ENCODE results near the gene FRMPD1. TPM values are rescaled to one million over a fixed set of nuclear protein-coding genes. Genes with fewer than 3 reads are reported as not detected.

The FRMPD1 gene
- total and polyA plus RNA-seq, 9 donors = 0.01 to 0.46 (median 0.26) TPM; not detected in 4

DNA sequence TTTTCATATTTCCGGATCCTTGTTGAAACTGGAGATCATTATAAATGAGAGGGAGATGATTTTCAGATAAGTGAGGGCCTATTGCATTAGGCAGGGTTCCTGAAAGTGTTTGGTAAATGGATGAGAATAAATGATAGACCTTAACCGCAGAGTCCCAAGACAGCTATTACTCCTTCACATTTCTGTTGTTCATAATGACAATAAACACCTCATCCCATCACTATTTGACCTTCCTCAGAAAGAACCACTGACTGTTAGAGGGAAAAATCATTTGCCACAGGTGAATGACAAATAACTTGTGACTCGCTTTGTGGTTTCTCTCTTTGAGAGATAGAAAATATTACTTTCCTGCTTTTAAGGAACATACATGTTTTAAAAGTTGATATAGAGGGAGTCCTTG is 55.5 kb downstream of the FRMPD1 start:
- intact Hi-C loops (cut with DNase I) = no loop called here
- 83 to 88% (median 85%) methylated on average over 3 of the region's 3 CpGs for WGBS, 3 donors
- H3K9me3 ChIP-seq = no peaks in the 10 kb centered on the region
- no peaks in the 10 kb centered on the region for H3K4me1 ChIP-seq (ENCODE audit: insufficient read depth)
- H3K27ac ChIP-seq = no peak overlapping the region
- H3K4me3 ChIP-seq = no peak overlapping the region
- TF ChIP-seq POLR2A (IDR thresholded peaks at IDR 0.05) (no peak), EP300 (IDR thresholded peaks at IDR 0.05) (no peak)
- TF ChIP-seq, protein P1, sequence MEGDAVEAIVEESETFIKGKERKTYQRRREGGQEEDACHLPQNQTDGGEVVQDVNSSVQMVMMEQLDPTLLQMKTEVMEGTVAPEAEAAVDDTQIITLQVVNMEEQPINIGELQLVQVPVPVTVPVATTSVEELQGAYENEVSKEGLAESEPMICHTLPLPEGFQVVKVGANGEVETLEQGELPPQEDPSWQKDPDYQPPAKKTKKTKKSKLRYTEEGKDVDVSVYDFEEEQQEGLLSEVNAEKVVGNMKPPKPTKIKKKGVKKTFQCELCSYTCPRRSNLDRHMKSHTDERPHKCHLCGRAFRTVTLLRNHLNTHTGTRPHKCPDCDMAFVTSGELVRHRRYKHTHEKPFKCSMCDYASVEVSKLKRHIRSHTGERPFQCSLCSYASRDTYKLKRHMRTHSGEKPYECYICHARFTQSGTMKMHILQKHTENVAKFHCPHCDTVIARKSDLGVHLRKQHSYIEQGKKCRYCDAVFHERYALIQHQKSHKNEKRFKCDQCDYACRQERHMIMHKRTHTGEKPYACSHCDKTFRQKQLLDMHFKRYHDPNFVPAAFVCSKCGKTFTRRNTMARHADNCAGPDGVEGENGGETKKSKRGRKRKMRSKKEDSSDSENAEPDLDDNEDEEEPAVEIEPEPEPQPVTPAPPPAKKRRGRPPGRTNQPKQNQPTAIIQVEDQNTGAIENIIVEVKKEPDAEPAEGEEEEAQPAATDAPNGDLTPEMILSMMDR (IDR thresholded peaks at IDR 0.05) = no peak
- no peaks in the 10 kb centered on the region for H3K36me3 ChIP-seq
- DNase-seq = no peak
- H3K27me3 ChIP-seq = no peaks in the 10 kb centered on the region

DNA sequence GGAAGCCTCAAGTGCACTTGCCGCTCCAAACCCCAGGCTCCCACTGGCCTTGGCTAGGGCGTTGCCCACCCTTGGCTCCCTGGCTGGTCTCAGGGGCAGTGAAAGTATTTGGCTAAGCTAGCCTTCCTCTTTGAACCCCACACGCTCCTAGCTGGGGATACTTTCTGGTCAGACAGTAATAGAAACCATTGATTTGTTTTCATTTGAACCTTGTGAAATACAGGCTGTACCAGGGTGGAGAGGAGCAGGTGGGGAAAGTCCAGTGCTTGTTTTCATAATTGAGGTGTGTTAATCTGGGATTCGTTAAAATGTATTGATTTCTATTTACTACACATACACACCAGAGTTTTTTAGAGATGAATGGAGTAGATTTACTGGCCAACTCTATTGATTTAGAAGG is 57.0 kb downstream of the FRMPD1 start:
- 77 to 92% (median 78%) methylated on average over 4 of the region's 4 CpGs for WGBS, 3 donors
- Histone ChIP-seq H3K27ac (no peak overlapping the region), H3K9me3 (no peaks in the 10 kb centered on the region), H3K4me3 (no peak overlapping the region), H3K36me3 (no peaks in the 10 kb centered on the region), H3K27me3 (no peaks in the 10 kb centered on the region), H3K4me1 (ENCODE audit: insufficient read depth) (no peaks in the 10 kb centered on the region)
- intact Hi-C loops (cut with DNase I) = no loop called here
- TF ChIP-seq POLR2A (IDR thresholded peaks at IDR 0.05) (no peak), EP300 (IDR thresholded peaks at IDR 0.05) (no peak)
- TF ChIP-seq, protein P1 (IDR thresholded peaks at IDR 0.05) = no peak
- DNase-seq = no peak

DNA sequence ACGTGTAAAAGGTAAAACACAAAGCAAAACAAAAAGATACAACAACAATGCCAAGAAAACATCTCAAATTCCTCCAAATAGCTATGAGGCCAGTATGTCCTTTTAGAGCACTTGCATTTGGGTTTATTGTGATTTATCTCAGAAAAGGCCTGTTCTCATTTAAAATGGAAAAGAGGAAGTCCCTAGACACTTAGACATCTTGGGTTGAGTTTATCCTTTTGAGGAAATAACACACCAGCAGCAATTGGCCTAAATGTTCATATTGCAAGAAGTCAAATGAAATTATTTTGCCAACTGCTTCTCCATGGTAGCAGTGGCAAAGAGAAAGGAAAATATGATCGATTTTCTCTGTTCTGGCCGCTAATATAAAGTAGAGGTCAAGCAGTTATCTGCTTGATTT is 59.3 kb downstream of the FRMPD1 start:
- no peaks in the 10 kb centered on the region for H3K9me3 ChIP-seq
- no peak overlapping the region for H3K27ac ChIP-seq
- 65 to 90% (median 85%) methylated on average over 3 of the region's 3 CpGs for WGBS, 3 donors
- no peak for TF ChIP-seq EP300 (IDR thresholded peaks at IDR 0.05)
- TF ChIP-seq POLR2A (IDR thresholded peaks at IDR 0.05) = no peak
- TF ChIP-seq, protein P1 (IDR thresholded peaks at IDR 0.05) = no peak
- DNase-seq = no peak
- no peaks in the 10 kb centered on the region for H3K4me1 ChIP-seq (ENCODE audit: insufficient read depth)
- intact Hi-C loops (cut with DNase I) = no loop called here
- H3K36me3 ChIP-seq = no peaks in the 10 kb centered on the region
- no peak overlapping the region for H3K4me3 ChIP-seq
- no peaks in the 10 kb centered on the region for H3K27me3 ChIP-seq

DNA sequence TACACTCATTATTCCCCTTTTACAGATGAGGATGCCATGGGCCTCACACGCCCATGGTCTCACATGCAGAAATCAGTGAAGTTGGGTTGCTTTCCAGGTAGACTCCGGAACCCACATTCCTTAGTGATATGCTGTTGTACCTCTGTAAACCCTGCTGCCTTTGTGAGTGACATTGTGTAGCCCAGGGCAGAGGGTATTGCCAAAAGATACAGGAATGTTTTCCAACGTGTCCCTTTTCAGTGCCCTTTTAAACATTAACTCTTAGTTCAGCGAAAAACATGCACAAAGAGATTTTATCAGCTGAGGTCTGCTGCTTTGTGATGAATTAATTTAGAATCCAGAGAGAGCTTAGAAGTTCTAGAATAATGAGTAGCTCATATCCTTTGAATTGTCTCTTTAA is 64.5 kb downstream of the FRMPD1 start:
- H3K27ac ChIP-seq = no peak overlapping the region
- H3K36me3 ChIP-seq = no peaks in the 10 kb centered on the region
- no peaks in the 10 kb centered on the region for H3K9me3 ChIP-seq
- H3K4me1 ChIP-seq (ENCODE audit: insufficient read depth) = no peaks in the 10 kb centered on the region
- H3K27me3 ChIP-seq = no peaks in the 10 kb centered on the region
- 69 to 73% (median 70%) methylated on average over 4 of the region's 4 CpGs for WGBS, 3 donors
- TF ChIP-seq EP300 (IDR thresholded peaks at IDR 0.05) = no peak
- TF ChIP-seq, protein P1 (IDR thresholded peaks at IDR 0.05) = no peak
- TF ChIP-seq POLR2A (IDR thresholded peaks at IDR 0.05) = no peak
- H3K4me3 ChIP-seq = no peak overlapping the region
- DNase-seq = no peak
- intact Hi-C loops (cut with DNase I) = no loop called here

Measured in ovary (tissue), 9 donors.